Dermis blood vessel endothelial cell (primary cell): ENCODE data around the gene P3H2. TPM values are rescaled to one million over a fixed set of nuclear protein-coding genes. Genes with fewer than 3 reads are reported as not detected.
"Not testable (repeated sequence)": the region's sequence is repeated elsewhere in the genome, so short reads cannot be mapped to it uniquely, and the experiment has no call there.

Experiments used
- DNase-seq: peaks from one replicate; pipeline ENCODE4 v3.0.0; 2010
- total RNA-seq: library from RNA; depleted of rRNA; stranded (reverse); fragments of >200 nt; gene quantifications from 2 replicates; pipeline ENCODE4 v1.2.3, GENCODE V29; 2014

P3H2 gene
- total RNA-seq, 1 donor from 2014 or later = 13.1 TPM

- no peak for DNase-seq
Measured at GRCh38 chr3:189978753-189979152, 141.9 kb downstream of the P3H2 start.

GRCh38 chr3:189977174-189977573 lies 143.5 kb downstream of the P3H2 start:
- no peak for DNase-seq

- DNase-seq = no peak
Measured at GRCh38 chr3:189975391-189975990, 145.2 kb downstream of the P3H2 start.

GRCh38 chr3:189974359-189974758 lies 146.3 kb downstream of the P3H2 start:
- no peak for DNase-seq

GRCh38 chr3:189967254-189967865 lies 153.3 kb downstream of the P3H2 start:
- peak; percentile 83 for DNase-seq

- DNase-seq = no peak
Measured at GRCh38 chr3:189966843-189967242, 153.9 kb downstream of the P3H2 start.

- DNase-seq = no peak
Measured at GRCh38 chr3:189964623-189965332, 155.9 kb downstream of the P3H2 start.

GRCh38 chr3:189962466-189962865 lies 158.2 kb downstream of the P3H2 start:
- DNase-seq = no peak

GRCh38 chr3:189961522-189962161 lies 159.1 kb downstream of the P3H2 start:
- DNase-seq = peak; percentile 94

GRCh38 chr3:189961086-189961485 lies 159.6 kb downstream of the P3H2 start:
- not testable (repeated sequence) for DNase-seq

- DNase-seq = no peak
Measured at GRCh38 chr3:189954733-189955665, 165.7 kb downstream of the P3H2 start.

- DNase-seq = no peak
Measured at GRCh38 chr3:189953551-189953950, 167.1 kb downstream of the P3H2 start.

GRCh38 chr3:189952272-189952671 lies 168.4 kb downstream of the P3H2 start:
- DNase-seq = no peak

GRCh38 chr3:189950258-189950657 lies 170.4 kb downstream of the P3H2 start:
- DNase-seq = no peak

- DNase-seq = no peak
Measured at GRCh38 chr3:189949580-189949979, 171.1 kb downstream of the P3H2 start.

GRCh38 chr3:189948724-189949045 lies 172.0 kb downstream of the P3H2 start:
- no peak for DNase-seq

- peak; percentile 62 for DNase-seq
Measured at GRCh38 chr3:189947948-189948723, 172.6 kb downstream of the P3H2 start.

- DNase-seq = no peak
Measured at GRCh38 chr3:189947068-189947467, 173.6 kb downstream of the P3H2 start.

GRCh38 chr3:189945935-189946709 lies 174.6 kb downstream of the P3H2 start:
- no peak for DNase-seq

GRCh38 chr3:189944285-189945145 lies 176.2 kb downstream of the P3H2 start:
- DNase-seq = peak; percentile 26
